Measurements from ENCODE around the gene TMEM232.
"Not testable (repeated sequence)": the region's sequence is repeated elsewhere in the genome, so short reads cannot be mapped to it uniquely, and the experiment has no call there.

Gene TMEM232

DNA sequence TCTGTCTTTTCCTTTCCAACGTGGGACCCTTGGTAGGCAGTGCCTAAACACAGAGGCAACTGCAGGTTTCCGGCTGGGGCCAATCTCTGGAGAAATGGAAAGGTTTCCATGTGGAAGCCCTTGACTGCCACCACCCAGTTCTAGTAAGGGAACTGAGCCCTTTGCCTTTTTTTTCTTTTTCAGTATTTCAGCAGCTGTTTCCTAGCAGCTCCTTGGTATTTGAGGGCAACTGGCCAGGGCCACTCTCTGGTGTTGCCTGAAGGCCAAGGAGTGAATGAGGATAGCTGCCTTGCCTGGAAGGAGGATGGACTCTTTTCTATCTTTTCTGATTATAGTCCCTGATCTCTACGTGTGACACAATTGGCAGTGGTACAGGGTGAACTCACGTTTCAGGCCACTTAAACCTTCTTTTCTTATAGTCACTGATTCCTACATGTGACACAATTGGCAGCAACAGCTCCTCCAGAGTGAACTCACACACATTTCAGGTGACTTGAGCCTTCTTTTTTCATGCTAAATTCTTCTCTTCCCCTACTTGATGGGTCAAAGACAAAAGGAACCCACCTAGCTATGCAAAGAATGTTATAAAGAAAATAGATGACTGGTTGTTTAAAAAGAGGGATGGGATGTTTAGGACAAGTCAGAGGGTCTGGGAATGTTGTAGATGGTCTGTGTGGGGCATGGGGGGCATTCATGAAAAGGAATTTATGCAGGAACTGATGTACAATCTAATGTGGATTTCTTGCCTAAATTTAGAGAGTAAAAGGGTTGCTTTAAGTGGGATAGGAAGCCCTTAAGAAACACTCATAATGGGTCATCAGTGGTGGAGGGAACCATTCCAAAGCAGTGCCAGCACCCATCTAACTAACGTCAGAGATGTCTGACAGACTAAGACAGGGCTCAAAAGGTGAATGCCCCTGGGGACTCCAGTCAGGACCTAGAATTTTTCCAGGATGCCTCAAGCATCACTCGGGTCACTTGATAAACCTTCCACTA lies 190.1 kb downstream of the TMEM232 start:
- TF ChIP-seq, protein P1, sequence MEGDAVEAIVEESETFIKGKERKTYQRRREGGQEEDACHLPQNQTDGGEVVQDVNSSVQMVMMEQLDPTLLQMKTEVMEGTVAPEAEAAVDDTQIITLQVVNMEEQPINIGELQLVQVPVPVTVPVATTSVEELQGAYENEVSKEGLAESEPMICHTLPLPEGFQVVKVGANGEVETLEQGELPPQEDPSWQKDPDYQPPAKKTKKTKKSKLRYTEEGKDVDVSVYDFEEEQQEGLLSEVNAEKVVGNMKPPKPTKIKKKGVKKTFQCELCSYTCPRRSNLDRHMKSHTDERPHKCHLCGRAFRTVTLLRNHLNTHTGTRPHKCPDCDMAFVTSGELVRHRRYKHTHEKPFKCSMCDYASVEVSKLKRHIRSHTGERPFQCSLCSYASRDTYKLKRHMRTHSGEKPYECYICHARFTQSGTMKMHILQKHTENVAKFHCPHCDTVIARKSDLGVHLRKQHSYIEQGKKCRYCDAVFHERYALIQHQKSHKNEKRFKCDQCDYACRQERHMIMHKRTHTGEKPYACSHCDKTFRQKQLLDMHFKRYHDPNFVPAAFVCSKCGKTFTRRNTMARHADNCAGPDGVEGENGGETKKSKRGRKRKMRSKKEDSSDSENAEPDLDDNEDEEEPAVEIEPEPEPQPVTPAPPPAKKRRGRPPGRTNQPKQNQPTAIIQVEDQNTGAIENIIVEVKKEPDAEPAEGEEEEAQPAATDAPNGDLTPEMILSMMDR (IDR thresholded peaks at IDR 0.05) = no peak
- no peak for DNase-seq
- H3K36me3 ChIP-seq = no peaks in the 10 kb centered on the region
- intact Hi-C loops (cut with DNase I; ENCODE audit: low total_unique reads) = no loop called here
- no peaks in the 10 kb centered on the region for H3K27me3 ChIP-seq
- no peaks in the 10 kb centered on the region for H3K9me3 ChIP-seq
- H3K4me1 ChIP-seq = peaks cover 0 to 6% (median 0%) of the 10 kb centered on the region in 4 donors
- no peak overlapping the region for H3K4me3 ChIP-seq
- H3K27ac ChIP-seq = no peak overlapping the region

DNA sequence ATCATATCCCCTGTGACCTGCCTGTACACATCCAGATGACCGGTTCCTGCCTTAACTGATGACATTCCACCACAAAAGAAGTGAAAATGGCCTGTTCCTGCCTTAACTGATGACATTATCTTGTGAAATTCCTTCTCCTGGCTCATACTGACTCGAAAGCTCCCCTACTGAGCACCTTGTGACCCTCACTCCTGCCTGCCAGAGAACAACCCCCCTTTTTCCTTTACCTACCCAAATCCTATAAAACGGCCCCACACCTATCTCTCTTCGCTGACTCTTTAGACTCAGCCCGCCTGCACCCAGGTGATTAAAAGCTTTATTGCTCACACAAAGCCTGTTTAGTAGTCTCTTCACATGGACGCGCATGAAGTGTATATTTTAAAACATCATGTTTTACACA lies 191.3 kb downstream of the TMEM232 start:
- DNase-seq; H3K9me3 ChIP-seq; H3K36me3 ChIP-seq; H3K4me3 ChIP-seq; H3K27me3 ChIP-seq; H3K27ac ChIP-seq; H3K4me1 ChIP-seq; intact Hi-C loops (cut with DNase I; ENCODE audit: low total_unique reads): not testable (repeated sequence)

- intact Hi-C loops (cut with DNase I; ENCODE audit: low total_unique reads) = no loop called here
- no peak for DNase-seq
These were observed 200.7 kb downstream of the TMEM232 start for GRCh38 chr5:110525762-110526161.

GRCh38 chr5:110517396-110517795 lies 209.1 kb downstream of the TMEM232 start:
- H3K27ac ChIP-seq = no peak overlapping the region
- H3K4me1 ChIP-seq = no peaks in the 10 kb centered on the region
- TF ChIP-seq, protein P1 (IDR thresholded peaks at IDR 0.05) = no peak
- intact Hi-C loops (cut with DNase I; ENCODE audit: low total_unique reads) = no loop called here
- no peaks in the 10 kb centered on the region for H3K27me3 ChIP-seq
- DNase-seq = no peak
- peaks cover 0 to 5% (median 5%) of the 10 kb centered on the region in 3 donors for H3K9me3 ChIP-seq
- H3K36me3 ChIP-seq = no peaks in the 10 kb centered on the region
- H3K4me3 ChIP-seq = no peak overlapping the region

More at GRCh38 chr5:110525762-110526161, 200.7 kb downstream of the TMEM232 start:
- H3K27me3 ChIP-seq = no peaks in the 10 kb centered on the region
- peaks cover 0 to 5% (median 3%) of the 10 kb centered on the region in 3 donors for H3K9me3 ChIP-seq
- H3K4me3 ChIP-seq = no peak overlapping the region
- TF ChIP-seq, protein P1 (IDR thresholded peaks at IDR 0.05) = no peak
- no peaks in the 10 kb centered on the region for H3K36me3 ChIP-seq
- H3K27ac ChIP-seq = no peak overlapping the region
- no peaks in the 10 kb centered on the region for H3K4me1 ChIP-seq

DNA sequence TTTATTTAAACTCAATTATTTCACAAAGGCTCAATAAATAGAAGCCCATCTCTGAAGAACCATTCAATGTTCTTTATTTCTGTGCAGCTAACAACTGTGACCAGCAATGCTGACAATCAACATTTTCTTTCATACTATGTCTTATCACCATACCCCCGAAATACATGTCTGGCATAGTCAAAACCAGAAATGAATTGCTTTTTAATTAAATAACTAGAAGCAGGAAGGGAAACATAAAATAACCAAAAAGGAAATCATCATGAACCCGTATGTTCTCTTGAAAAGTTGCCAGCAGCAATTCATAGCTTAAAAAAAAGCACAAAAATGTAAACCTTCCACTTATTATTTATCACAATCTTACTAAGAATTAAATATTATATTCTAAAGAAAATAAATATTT lies 212.4 kb downstream of the TMEM232 start:
- Histone ChIP-seq H3K36me3 (no peaks in the 10 kb centered on the region), H3K27ac (no peak overlapping the region), H3K4me1 (no peaks in the 10 kb centered on the region), H3K9me3 (no peaks in the 10 kb centered on the region), H3K27me3 (no peaks in the 10 kb centered on the region), H3K4me3 (no peak overlapping the region)
- intact Hi-C loops (cut with DNase I; ENCODE audit: low total_unique reads) = no loop called here
- TF ChIP-seq, protein P1 (IDR thresholded peaks at IDR 0.05) = no peak
- DNase-seq = no peak

GRCh38 chr5:110512266-110512665 lies 214.2 kb downstream of the TMEM232 start:
- Histone ChIP-seq H3K9me3 (no peaks in the 10 kb centered on the region), H3K4me1 (no peaks in the 10 kb centered on the region), H3K36me3 (no peaks in the 10 kb centered on the region), H3K27ac (no peak overlapping the region), H3K4me3 (no peak overlapping the region), H3K27me3 (no peaks in the 10 kb centered on the region)
- intact Hi-C loops (cut with DNase I; ENCODE audit: low total_unique reads) = no loop called here
- TF ChIP-seq, protein P1 (IDR thresholded peaks at IDR 0.05) = no peak
- no peak for DNase-seq
